Neutrophil (primary cell): ENCODE data around the gene MYF6.

Experiments used
- H3K27ac ChIP-seq: fragments of 200-600 bp; sonication (generic); 2 replicates; pipeline ENCODE4 v1.5.1; 2016; ENCODE audit warnings: mild to moderate bottlenecking, moderate library complexity
- H3K27me3 ChIP-seq: fragments of 200-600 bp; sonication (generic); 2 replicates; pipeline ENCODE4 v1.6.0; 2016; ENCODE audit warnings: mild to moderate bottlenecking
- H3K36me3 ChIP-seq: fragments of 200-600 bp; sonication (generic); 2 replicates; pipeline ENCODE4 v1.5.1; 2017
- H3K4me1 ChIP-seq, 2 experiments: fragments of 200-600 bp in 1 of 2; sonication (generic) in 1 of 2; 1 replicate in 1 of 2; 2 replicates in 1 of 2; pipeline versions ENCODE4 v1.5.1 to v1.6.1; 2013 to 2016; ENCODE audit warnings: low read depth in 1 of 2, low read length in 1 of 2, mild to moderate bottlenecking in 1 of 2, moderate library complexity in 1 of 2; ENCODE audit not compliant: control insufficient read depth in 1 of 2, insufficient read depth in 1 of 2
- H3K4me3 ChIP-seq, 2 experiments: fragments of 200-600 bp in 1 of 2; sonication (generic) in 1 of 2; 1 replicate in 1 of 2; 2 replicates in 1 of 2; pipeline ENCODE4 v1.5.1; 2013 to 2016; ENCODE audit warnings: low read depth in 1 of 2, low read length in 1 of 2, mild to moderate bottlenecking in 1 of 2, moderate library complexity in 1 of 2
- H3K9me3 ChIP-seq: fragments of 200-600 bp; sonication (generic); 2 replicates; pipeline ENCODE4 v1.5.1; 2016
- CTCF ChIP-seq: fragments of 200-600 bp; sonication (generic); IDR thresholded peaks from 2 replicates; pipeline ENCODE4 v1.5.1; 2016; ENCODE audit warnings: antibody characterized with exemption

MYF6 gene

GRCh38 chr12:80690090-80690489, 17.3 kb upstream of the MYF6 start:
- H3K27me3 ChIP-seq, result no peaks in the 10 kb centered on the region
- no peak for TF ChIP-seq CTCF
- H3K27ac ChIP-seq, result no peak overlapping the region
- no peaks in the 10 kb centered on the region for H3K36me3 ChIP-seq
- H3K4me3 ChIP-seq, result no peak overlapping the region
- no peaks in the 10 kb centered on the region for H3K9me3 ChIP-seq
- H3K4me1 ChIP-seq, result no peaks in the 10 kb centered on the region

- H3K27me3 ChIP-seq, result no peaks in the 10 kb centered on the region
- TF ChIP-seq CTCF, result no peak
- no peaks in the 10 kb centered on the region for H3K9me3 ChIP-seq
- no peaks in the 10 kb centered on the region for H3K4me1 ChIP-seq
- no peaks in the 10 kb centered on the region for H3K36me3 ChIP-seq
- H3K27ac ChIP-seq, result no peak overlapping the region
- no peak overlapping the region for H3K4me3 ChIP-seq
Observed at GRCh38 chr12:80690513-80690912, 16.9 kb upstream of the MYF6 start.

- H3K4me3 ChIP-seq, result no peak overlapping the region
- no peak for TF ChIP-seq CTCF
Observed at GRCh38 chr12:80692114-80692513, 15.3 kb upstream of the MYF6 start.

GRCh38 chr12:80697270-80697887, 10.1 kb upstream of the MYF6 start:
- no peak for TF ChIP-seq CTCF
- H3K36me3 ChIP-seq, result no peaks in the 10 kb centered on the region
- no peaks in the 10 kb centered on the region for H3K4me1 ChIP-seq
- no peak overlapping the region for H3K4me3 ChIP-seq
- H3K27me3 ChIP-seq, result no peaks in the 10 kb centered on the region
- no peak overlapping the region for H3K27ac ChIP-seq
- no peaks in the 10 kb centered on the region for H3K9me3 ChIP-seq

More at GRCh38 chr12:80692114-80692513, 15.3 kb upstream of the MYF6 start:
- H3K4me1 ChIP-seq, result no peaks in the 10 kb centered on the region
- H3K27me3 ChIP-seq, result no peaks in the 10 kb centered on the region
- H3K36me3 ChIP-seq, result no peaks in the 10 kb centered on the region
- H3K9me3 ChIP-seq, result no peaks in the 10 kb centered on the region
- no peak overlapping the region for H3K27ac ChIP-seq

GRCh38 chr12:80698256-80698655, 9.2 kb upstream of the MYF6 start:
- Histone ChIP-seq H3K4me1 (no peaks in the 10 kb centered on the region), H3K27me3 (no peaks in the 10 kb centered on the region), H3K36me3 (no peaks in the 10 kb centered on the region), H3K9me3 (no peaks in the 10 kb centered on the region), H3K27ac (no peak overlapping the region), H3K4me3 (no peak overlapping the region)
- no peak for TF ChIP-seq CTCF
